HepG2 (cell line): ENCODE results near the gene FLACC1. TPM values are rescaled to one million over a fixed set of nuclear protein-coding genes. Genes with fewer than 3 reads are reported as not detected.

Experiments
- ASH2L ChIP-seq: fragments of 300-600, 200-600 bp; sonication (generic); IDR thresholded peaks from 2 replicates; pipeline ENCODE4 v1.7.0; 2017; ENCODE audit warnings: low read depth, mild to moderate bottlenecking, moderate library complexity, mixed read lengths, low read length; ENCODE audit not compliant: insufficient read length
- FOXJ3 ChIP-seq: sonication (generic); formaldehyde crosslinking; IDR thresholded peaks from 2 replicates; pipeline ENCODE4 v1.4.0; 2020; ENCODE audit warnings: missing genetic modification reagents, mild to moderate bottlenecking, borderline replicate concordance
- HMG20A ChIP-seq: IDR thresholded peaks from 2 replicates; pipeline ENCODE4 v1.6.1; 2016; ENCODE audit warnings: borderline replicate concordance
- SALL1 ChIP-seq: sonication (generic); formaldehyde crosslinking; IDR thresholded peaks from 2 replicates; pipeline ENCODE4 v1.8.0; 2022; ENCODE audit warnings: mild to moderate bottlenecking, missing genetic modification reagents
- SOX13 ChIP-seq, 3 experiments: fragments of 450-650 bp in 1 of 3; sonication (generic) in 1 of 3; formaldehyde crosslinking in 1 of 3; IDR thresholded peaks in 2 of 3; conservative IDR thresholded peaks in 1 of 3; 2 replicates each; pipeline versions ENCODE4 v1.5.0 to v1.6.1; 2016 to 2020; ENCODE audit warnings: antibody characterized with exemption in 1 of 3, mild to moderate bottlenecking in 1 of 3, missing compliant biosample characterization in 1 of 3, missing genetic modification reagents in 1 of 3, moderate library complexity in 1 of 3
- SOX5 ChIP-seq: IDR thresholded peaks from 2 replicates; pipeline ENCODE4 v1.6.1; 2016; ENCODE audit warnings: borderline replicate concordance
- SOX6 ChIP-seq, 2 experiments: fragments of 450-650 bp in 1 of 2; sonication (generic) in 1 of 2; formaldehyde crosslinking in 1 of 2; IDR thresholded peaks; 2 replicates each; pipeline versions ENCODE4 v1.4.0 to v1.6.1; 2017 to 2020; ENCODE audit warnings: antibody characterized with exemption in 1 of 2, mild to moderate bottlenecking in 1 of 2, missing genetic modification reagents in 1 of 2
- ZNF263 ChIP-seq: sonication (generic); formaldehyde crosslinking; IDR thresholded peaks from 2 replicates; pipeline ENCODE4 v1.4.0; 2020; ENCODE audit warnings: missing genetic modification reagents
- ZNF672 ChIP-seq: sonication (generic); formaldehyde crosslinking; IDR thresholded peaks from 2 replicates; pipeline ENCODE4 v1.8.1; 2022; ENCODE audit warnings: missing genetic modification reagents
- polyA plus RNA-seq, 8 experiments: library from polyadenylated mRNA; depleted of rRNA in 3 of 8; stranded (reverse) in 7 of 8; unstranded in 1 of 8; fragments of >200 nt; fragmentation: Illumina TruSeq in 4 of 8; extraction: Trizol in 4 of 8; gene quantifications; 2 replicates each; pipeline versions ENCODE4 v1.2.1 to v1.2.3, GENCODE V29; 2011 to 2016; ENCODE audit warnings: low read depth in 4 of 8, missing spikeins in 1 of 8, mixed read lengths in 1 of 8; ENCODE audit not compliant: insufficient read depth in 1 of 8
- total RNA-seq, 5 experiments: library from RNA; depleted of rRNA; stranded (reverse); fragments of >200 nt; fragmentation: Illumina TruSeq; extraction: Trizol; gene quantifications; 2 replicates each; pipeline ENCODE4 v1.2.3, GENCODE V29; 2016; ENCODE audit warnings: low read depth in 1 of 5
- TF ChIP-seq, protein P1 (sequence below): sonication (generic); formaldehyde crosslinking; IDR thresholded peaks from 2 replicates; pipeline ENCODE4 v1.4.0; 2020; ENCODE audit warnings: missing genetic modification reagents
- TF ChIP-seq, protein P2 (sequence below), 2 experiments: fragments of 450-650 bp in 1 of 2; sonication (generic) in 1 of 2; formaldehyde crosslinking; IDR thresholded peaks; 2 replicates each; pipeline versions ENCODE4 v1.5.0 to v1.8.0; 2020 to 2022; ENCODE audit warnings: mild to moderate bottlenecking in 1 of 2, missing genetic modification reagents in 1 of 2

The FLACC1 gene
- total and polyA plus RNA-seq, 2 of the 13 experiments (the other 11 are each of a cell fraction or from before 2014, with no cell fraction given): 0.35 to 0.59 TPM

DNA sequence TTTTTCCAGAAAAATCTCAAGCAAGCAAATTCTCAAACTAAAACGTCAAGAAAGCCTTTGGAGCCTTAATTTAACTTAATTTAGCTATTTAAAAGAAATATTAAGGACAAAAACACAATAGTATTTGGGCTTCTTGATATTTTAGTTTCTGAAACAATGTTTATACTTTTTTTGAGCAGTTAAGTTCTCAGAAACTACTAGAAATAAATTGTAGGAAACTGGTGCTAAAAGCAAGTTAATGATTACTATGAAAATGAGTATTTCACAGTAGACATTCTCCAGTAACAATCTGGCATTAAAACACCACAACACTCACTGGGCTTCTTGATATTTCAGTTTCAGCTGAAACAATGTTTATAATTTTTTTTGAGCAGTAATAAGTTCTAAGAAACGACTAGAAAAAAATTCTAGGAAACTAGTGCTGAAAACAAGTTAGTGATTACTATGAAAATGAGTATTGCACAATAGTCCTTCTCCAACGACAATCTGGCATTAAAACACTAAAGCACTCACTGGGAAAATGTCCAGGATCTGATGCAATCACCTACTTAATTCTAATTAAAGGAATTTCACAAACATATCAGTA, 49.0 kb upstream of the FLACC1 start (continued):
- TF ChIP-seq, protein P1, sequence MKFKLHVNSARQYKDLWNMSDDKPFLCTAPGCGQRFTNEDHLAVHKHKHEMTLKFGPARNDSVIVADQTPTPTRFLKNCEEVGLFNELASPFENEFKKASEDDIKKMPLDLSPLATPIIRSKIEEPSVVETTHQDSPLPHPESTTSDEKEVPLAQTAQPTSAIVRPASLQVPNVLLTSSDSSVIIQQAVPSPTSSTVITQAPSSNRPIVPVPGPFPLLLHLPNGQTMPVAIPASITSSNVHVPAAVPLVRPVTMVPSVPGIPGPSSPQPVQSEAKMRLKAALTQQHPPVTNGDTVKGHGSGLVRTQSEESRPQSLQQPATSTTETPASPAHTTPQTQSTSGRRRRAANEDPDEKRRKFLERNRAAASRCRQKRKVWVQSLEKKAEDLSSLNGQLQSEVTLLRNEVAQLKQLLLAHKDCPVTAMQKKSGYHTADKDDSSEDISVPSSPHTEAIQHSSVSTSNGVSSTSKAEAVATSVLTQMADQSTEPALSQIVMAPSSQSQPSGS (CRISPR knock-in tag): peak; percentile 41; the same call in 1 of the 2 replicates
- 0 out of 2 replicates have a peak, but pooled peaks have one; percentile 27 for TF ChIP-seq SOX5 (CRISPR knock-in tag)
- peak; percentile 57; the same call in 1 of the 2 replicates for TF ChIP-seq HMG20A (CRISPR knock-in tag)
- peak; percentile 61; the same call in 1 of the 2 replicates for TF ChIP-seq FOXJ3
- no peak for TF ChIP-seq SOX13 (IDR thresholded peaks at IDR 0.05)
- peak in 1 of 2 experiments; percentile 73; a peak in 2 of 4 replicates for TF ChIP-seq SOX13 (CRISPR knock-in tag; conservative IDR thresholded peaks at IDR 0.05 in 1 of 2, IDR thresholded peaks at IDR 0.05 in 1 of 2)
- no peak for TF ChIP-seq ZNF672 (CRISPR knock-in tag)
- TF ChIP-seq ASH2L: peak; percentile 75
- TF ChIP-seq SALL1 (CRISPR knock-in tag): no peak
- TF ChIP-seq ZNF263: no peak
- no peak for TF ChIP-seq SOX6 (IDR thresholded peaks at IDR 0.05)
- peak; percentile 57; the same call in 1 of the 2 replicates for TF ChIP-seq SOX6 (CRISPR knock-in tag; IDR thresholded peaks at IDR 0.05)
- TF ChIP-seq, protein P2, sequence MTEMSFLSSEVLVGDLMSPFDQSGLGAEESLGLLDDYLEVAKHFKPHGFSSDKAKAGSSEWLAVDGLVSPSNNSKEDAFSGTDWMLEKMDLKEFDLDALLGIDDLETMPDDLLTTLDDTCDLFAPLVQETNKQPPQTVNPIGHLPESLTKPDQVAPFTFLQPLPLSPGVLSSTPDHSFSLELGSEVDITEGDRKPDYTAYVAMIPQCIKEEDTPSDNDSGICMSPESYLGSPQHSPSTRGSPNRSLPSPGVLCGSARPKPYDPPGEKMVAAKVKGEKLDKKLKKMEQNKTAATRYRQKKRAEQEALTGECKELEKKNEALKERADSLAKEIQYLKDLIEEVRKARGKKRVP (CRISPR knock-in tag; IDR thresholded peaks at IDR 0.05): peak; percentile 40 to 98; a peak in 2 of 4 replicates
- TF ChIP-seq, all 625 proteins: peak for 33
